Measurements from ENCODE around the gene TBC1D1.

The TBC1D1 gene

DNA sequence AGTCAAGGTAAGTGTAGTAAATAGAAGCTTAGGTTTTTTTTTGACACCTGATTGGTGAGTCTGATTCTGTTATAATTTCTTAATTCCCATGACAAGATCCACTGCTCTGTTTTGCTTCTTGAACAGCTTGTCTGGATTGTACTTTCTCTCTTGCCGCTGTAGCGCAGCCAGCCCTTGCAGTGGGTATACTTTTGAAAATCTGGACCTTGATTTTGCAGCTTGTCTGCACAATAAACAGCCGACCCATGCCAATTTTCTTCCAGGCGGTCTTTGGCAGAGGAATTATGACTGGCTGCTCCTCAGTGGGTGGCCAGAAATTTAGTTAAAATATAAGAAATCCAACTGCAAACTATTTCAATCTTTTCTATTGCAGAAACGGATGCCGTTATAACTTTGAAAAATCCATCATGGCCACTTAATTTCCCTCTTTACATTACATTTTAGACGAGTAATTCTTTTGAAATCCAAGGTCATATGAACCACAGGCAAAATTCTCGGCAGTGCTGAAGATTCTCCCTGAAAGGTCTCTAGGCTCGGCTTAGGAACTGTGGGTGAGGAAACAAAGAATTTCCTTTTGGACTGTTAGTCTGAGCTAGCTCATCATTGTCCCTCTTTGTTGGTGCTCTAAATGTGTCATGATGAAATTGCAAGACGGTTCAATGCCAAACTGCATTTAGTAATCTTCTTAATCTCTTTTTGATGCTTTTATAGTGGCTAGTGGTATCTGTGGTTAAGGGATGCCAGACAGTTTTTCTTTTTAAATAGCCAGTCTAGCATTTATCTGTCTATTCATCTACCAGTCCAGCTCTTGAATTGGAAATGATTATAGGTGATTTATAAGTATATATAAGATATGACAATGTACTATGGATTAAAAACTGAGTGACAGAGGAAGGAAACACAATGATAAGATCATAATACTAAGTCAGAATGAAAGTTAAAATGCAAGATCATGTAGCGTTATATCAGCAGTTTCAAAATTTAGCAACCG lies 37.8 kb downstream of the TBC1D1 start:
- DNase-seq, result no peak

GRCh38 chr4:37934096-37934495 lies 43.2 kb downstream of the TBC1D1 start:
- DNase-seq, result no peak

GRCh38 chr4:37934609-37935008 lies 43.7 kb downstream of the TBC1D1 start:
- DNase-seq, result no peak

- DNase-seq, result no peak
Measured at GRCh38 chr4:37935026-37935425, 44.1 kb downstream of the TBC1D1 start.

- DNase-seq, result no peak
Measured at GRCh38 chr4:37936889-37937498, 46.1 kb downstream of the TBC1D1 start.

- DNase-seq, result no peak
Measured at GRCh38 chr4:37938208-37938607, 47.3 kb downstream of the TBC1D1 start.

- DNase-seq, result no peak
Measured at GRCh38 chr4:37946503-37947179, 55.8 kb downstream of the TBC1D1 start.

- DNase-seq, result no peak
Measured at GRCh38 chr4:37948542-37948941, 57.7 kb downstream of the TBC1D1 start.

- DNase-seq, result no peak
Measured at GRCh38 chr4:37949636-37950426, 58.9 kb downstream of the TBC1D1 start.

- no peak for DNase-seq
Measured at GRCh38 chr4:37951461-37952352, 60.8 kb downstream of the TBC1D1 start.

DNA sequence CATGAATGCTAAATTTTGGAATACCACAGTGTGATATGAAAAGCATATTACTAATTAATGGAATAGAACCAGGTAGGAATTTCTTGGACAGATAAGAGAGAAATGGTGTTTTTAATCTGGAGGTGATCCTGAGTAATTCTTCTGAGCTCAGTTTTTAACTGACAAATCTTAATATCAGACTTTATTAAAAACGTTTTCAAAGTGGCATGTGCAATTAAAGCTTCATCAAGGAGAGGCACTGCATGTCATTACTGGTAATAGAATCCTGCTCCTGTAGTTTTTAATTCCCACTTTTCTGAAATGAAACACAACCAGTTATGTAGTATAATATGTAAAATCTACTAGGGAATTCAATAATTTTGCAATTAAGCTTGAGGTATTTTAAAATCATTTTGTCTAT lies 62.3 kb downstream of the TBC1D1 start:
- no peak for DNase-seq

DNA sequence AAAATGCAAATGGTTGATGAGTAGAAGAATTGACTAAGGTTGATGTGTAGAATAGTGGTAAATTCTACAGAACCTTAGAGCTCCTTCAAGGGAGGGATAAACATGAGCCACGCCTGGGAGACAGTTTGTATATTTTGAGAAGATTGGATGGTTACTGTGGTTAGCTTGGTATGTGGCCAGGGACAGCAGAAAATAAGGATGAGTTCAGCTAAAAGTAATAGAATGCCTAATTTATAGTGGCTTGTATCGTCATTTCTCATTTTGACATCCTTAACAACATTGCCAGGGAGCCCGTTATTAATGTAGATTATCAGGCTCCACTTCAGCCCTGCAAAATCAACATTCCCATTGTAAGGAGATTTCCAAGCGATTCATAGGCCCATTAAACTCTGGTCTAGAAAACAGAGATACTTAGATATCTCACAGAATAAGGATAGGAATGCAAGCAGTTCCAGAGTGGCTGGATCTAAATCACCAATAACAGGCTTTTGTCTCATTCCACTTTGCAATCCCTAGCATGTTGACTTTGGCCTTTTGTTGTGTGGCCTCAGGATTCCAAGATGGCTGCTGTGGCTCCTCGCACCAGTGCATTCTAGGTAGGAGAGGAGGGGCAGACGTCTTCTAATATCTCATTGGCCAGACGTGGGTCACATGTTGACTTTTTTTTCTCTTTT lies 62.9 kb downstream of the TBC1D1 start:
- DNase-seq, result no peak

- DNase-seq, result no peak
Measured at GRCh38 chr4:37956941-37957340, 66.1 kb downstream of the TBC1D1 start.

- DNase-seq, result no peak
Measured at GRCh38 chr4:37958932-37959331, 68.0 kb downstream of the TBC1D1 start.

DNA sequence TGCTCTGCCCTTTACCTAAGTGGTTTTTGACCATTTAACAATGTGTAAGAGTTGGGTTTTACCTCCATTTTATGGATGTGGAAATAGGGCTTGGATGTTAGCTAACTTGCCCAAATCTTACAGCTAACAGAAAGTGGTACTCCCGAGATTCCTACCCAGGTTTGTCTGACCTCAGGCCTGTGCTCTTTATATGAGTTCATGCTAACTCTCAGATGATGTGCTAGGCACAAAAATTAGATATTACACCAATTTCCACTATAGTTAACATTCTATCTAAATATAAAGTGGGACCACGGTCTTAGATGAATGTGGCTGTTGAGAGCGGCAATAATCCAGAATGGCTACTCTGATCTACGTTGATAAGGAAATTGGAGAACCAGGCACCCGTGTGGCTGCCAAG lies 69.2 kb downstream of the TBC1D1 start, which contains the start of gene PTTG2:
Gene PTTG2, plus strand, starts transcription at position 301 of the 400 bp plus-strand sequence. Its CDS starts 37 bp downstream, at position 338.
- DNase-seq, result no peak

- no peak for DNase-seq
Measured at GRCh38 chr4:37960679-37961450, 70.0 kb downstream of the TBC1D1 start.

DNA sequence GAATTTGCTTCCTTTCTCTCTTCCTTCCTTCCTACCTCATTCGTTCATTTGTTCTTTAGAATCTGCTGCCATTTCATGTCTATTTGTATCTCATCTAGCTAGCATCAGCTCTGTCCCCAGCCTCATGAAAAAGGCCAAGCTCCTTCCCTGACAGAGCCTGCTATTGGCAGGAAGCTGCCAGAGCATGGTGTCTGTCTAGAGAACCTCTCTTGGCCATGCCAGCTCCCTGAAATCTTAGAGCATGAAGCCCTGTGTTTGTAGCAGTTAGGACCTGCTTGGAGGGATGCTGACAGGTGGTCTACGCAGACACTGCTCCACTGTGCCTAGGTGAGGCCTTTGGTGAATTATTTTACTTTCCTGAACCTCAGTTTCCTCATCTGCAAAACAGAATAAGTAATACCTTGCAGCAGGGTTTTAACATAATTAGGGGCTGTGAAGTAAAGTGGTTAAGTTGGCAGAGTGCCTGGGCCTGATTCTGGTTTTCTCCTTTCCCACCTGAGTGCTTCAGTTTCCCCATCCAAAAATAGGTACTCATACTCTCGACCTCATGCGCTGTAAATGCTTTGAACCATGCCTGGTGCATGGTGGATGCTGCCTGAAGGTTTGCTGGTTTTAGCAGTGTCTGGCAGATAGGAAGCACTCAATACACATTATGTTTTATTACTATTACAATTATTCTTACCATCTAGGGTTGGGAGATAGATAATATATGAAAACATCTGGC lies 74.0 kb downstream of the TBC1D1 start:
- DNase-seq, result no peak

DNA sequence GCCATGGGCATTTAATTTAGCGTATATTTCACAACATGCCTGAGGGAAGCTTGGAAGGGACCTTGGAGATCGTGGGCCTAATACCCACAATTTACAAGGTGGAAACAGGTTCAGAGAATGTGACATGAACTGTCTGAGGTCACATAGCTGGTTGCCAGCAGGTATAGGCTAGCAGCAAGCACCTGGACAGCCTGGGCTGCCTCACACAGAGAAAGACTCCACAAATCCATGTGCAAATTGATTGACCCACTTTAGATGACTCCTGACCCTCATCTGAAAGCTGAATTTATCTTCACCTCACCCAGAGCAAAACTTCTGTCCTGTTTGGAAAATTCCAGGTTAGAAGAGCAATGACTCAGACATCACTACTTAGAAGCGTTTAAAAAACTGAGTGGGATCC lies 75.2 kb downstream of the TBC1D1 start:
- DNase-seq, result no peak

GRCh38 chr4:37967736-37968135 lies 76.9 kb downstream of the TBC1D1 start:
- DNase-seq, result no peak

GRCh38 chr4:37968747-37969146 lies 77.9 kb downstream of the TBC1D1 start:
- no peak for DNase-seq
